Caco-2 (cell line): ENCODE data around the gene CYB5A. TPM values are rescaled to one million over a fixed set of nuclear protein-coding genes. Genes with fewer than 3 reads are reported as not detected.
A peak's percentile ranks its signal among the peaks of the same experiment; 100 is the strongest.
"Not testable (repeated sequence)": the region's sequence is repeated elsewhere in the genome, so short reads cannot be mapped to it uniquely, and the experiment has no call there.

Experiments
- BruUV-seq: library from RNA; stranded (reverse); fragments of 400-500 nt; replicated peaks from 2 replicates; lab custom pipeline; 2021; lab: Mats Ljungman, UMichigan
- CTCF ChIA-PET: fragments of 300-600 bp; sonication (Branson Sonifier 250); formaldehyde crosslinking; loops from one replicate; lab custom pipeline; 2022; ENCODE audit warnings: antibody characterized with exemption; lab: Charles Lee
- POLR2A ChIA-PET: fragments of 300-600 bp; sonication (Branson Sonifier 250); formaldehyde crosslinking; loops from one replicate; lab custom pipeline; 2022; ENCODE audit warnings: antibody characterized with exemption; lab: Charles Lee
- DNase-seq, 2 experiments: peaks; one replicate each; pipeline versions ENCODE4 v3.0.0 to v3.0.0-alpha.2; 2020 to 2022
- H3K27me3 ChIP-seq: replicated peaks from 2 replicates; pipeline ENCODE4 v1.6.0; 2011; ENCODE audit warnings: low read length; ENCODE audit not compliant: control insufficient read depth, insufficient read depth
- H3K36me3 ChIP-seq: 2 replicates; pipeline ENCODE4 v1.5.1; 2011; ENCODE audit warnings: low read length; ENCODE audit not compliant: control insufficient read depth, insufficient read depth
- H3K4me1 ChIP-seq: fragments of 250-450 bp; sonication (Bioruptor Pico); 2 replicates; pipeline ENCODE4 v1.5.1; 2020; ENCODE audit warnings: mild to moderate bottlenecking
- H3K4me3 ChIP-seq: 2 replicates; pipeline ENCODE4 v1.5.1; 2011; ENCODE audit warnings: low read depth, mild to moderate bottlenecking, control low read depth, low read length
- H3K9me3 ChIP-seq: fragments of 250-450 bp; sonication (Bioruptor Pico); 2 replicates; pipeline ENCODE4 v1.5.1; 2020; ENCODE audit warnings: mild to moderate bottlenecking, moderate library complexity
- H3K27ac Mint-ChIP-seq: one replicate; pipeline ENCODE4 v1.8.0; 2022; ENCODE audit warnings: mixed read lengths; ENCODE audit not compliant: unreplicated experiment
- H3K27me3 Mint-ChIP-seq: one replicate; pipeline ENCODE4 v1.8.0; 2022; ENCODE audit warnings: mixed read lengths; ENCODE audit not compliant: insufficient read depth, unreplicated experiment
- H3K36me3 Mint-ChIP-seq: one replicate; pipeline ENCODE4 v1.8.0; 2022; ENCODE audit warnings: mild to moderate bottlenecking, mixed read lengths; ENCODE audit not compliant: insufficient read depth, unreplicated experiment
- H3K4me1 Mint-ChIP-seq: one replicate; pipeline ENCODE4 v1.8.0; 2022; ENCODE audit warnings: low read depth, mixed read lengths; ENCODE audit not compliant: unreplicated experiment
- H3K4me3 Mint-ChIP-seq: one replicate; pipeline ENCODE4 v1.8.0; 2022; ENCODE audit warnings: mild to moderate bottlenecking, moderate library complexity, mixed read lengths; ENCODE audit not compliant: unreplicated experiment
- H3K9me3 Mint-ChIP-seq: one replicate; pipeline ENCODE4 v1.8.0; 2022; ENCODE audit warnings: mixed read lengths; ENCODE audit not compliant: unreplicated experiment
- CTCF ChIP-seq, 2 experiments: fragments of 200-600 bp in 1 of 2; IDR thresholded peaks; 1 replicate in 1 of 2; 2 replicates in 1 of 2; pipeline versions ENCODE4 v1.5.1 to v1.8.0; 2011 to 2022; ENCODE audit warnings: antibody characterized with exemption in 1 of 2, control low read depth in 1 of 2, inconsistent platforms in 1 of 2, low read depth in 1 of 2, low read length in 1 of 2, mild to moderate bottlenecking in 1 of 2, moderate library complexity in 1 of 2; ENCODE audit not compliant: insufficient read depth in 1 of 2, severe bottlenecking in 1 of 2, unreplicated experiment in 1 of 2
- intact Hi-C: fragments of 100-400 bp; cut with micrococcal nuclease; formaldehyde crosslinking; loops from one replicate; pipeline ENCODE4 v1.10.0; 2022; ENCODE audit not compliant: unreplicated experiment
- total RNA-seq: library from RNA; stranded (reverse); gene quantifications from 2 replicates; pipeline ENCODE4 v1.2.3, GENCODE V29; 2022

CYB5A gene
- total RNA-seq, 1 experiment from 2014 or later = 103 TPM

- Mint-ChIP-seq H3K27me3 (no peaks in the 10 kb centered on the region), H3K36me3 (no peaks in the 10 kb centered on the region), H3K9me3 (peaks cover 1% of the 10 kb centered on the region), H3K4me1 (peaks cover 17% of the 10 kb centered on the region), H3K27ac (no peak overlapping the region), H3K4me3 (no peak overlapping the region)
- H3K9me3 ChIP-seq = no peaks in the 10 kb centered on the region
- H3K4me1 ChIP-seq = peaks cover 25% of the 10 kb centered on the region
- ChIA-PET POLR2A (no interaction called here), CTCF (no interaction called here)
- H3K36me3 ChIP-seq = no peaks in the 10 kb centered on the region
- intact Hi-C loops = loop anchor here (1.0 to 2.0 kb wide), 4 partner anchors 15 to 135 kb away; partner anchors contain the start of gene CYB5A
- TF ChIP-seq CTCF (IDR thresholded peaks at IDR 0.05; ENCODE audit: insufficient read depth in 1 of 2, low read depth in 1 of 2, low read length in 1 of 2, severe bottlenecking in 1 of 2, unreplicated experiment in 1 of 2) = peak; percentile 18 to 19
- H3K27me3 ChIP-seq = no peaks in the 10 kb centered on the region
- peak in 1 of 2 experiments; percentile 19 for DNase-seq
- H3K4me3 ChIP-seq = no peak overlapping the region
- BruUV-seq = no TSS peak
Observed at GRCh38 chr18:74331404-74331803, 39.6 kb upstream of the CYB5A start.

- Mint-ChIP-seq H3K4me1 (peaks cover 13% of the 10 kb centered on the region), H3K27me3 (no peaks in the 10 kb centered on the region), H3K36me3 (no peaks in the 10 kb centered on the region), H3K9me3 (no peaks in the 10 kb centered on the region), H3K4me3 (no peak overlapping the region), H3K27ac (no peak overlapping the region)
- ChIA-PET POLR2A (no interaction called here), CTCF (interaction anchor here (0.6 kb wide), 1 partner anchor 163 kb away, joined by 3 read pairs; no protein-coding TSS in a partner anchor)
- H3K4me1 ChIP-seq = peaks cover 23% of the 10 kb centered on the region; the same call in 1 of the 2 replicates
- no peaks in the 10 kb centered on the region for H3K27me3 ChIP-seq
- no peak for TF ChIP-seq CTCF (IDR thresholded peaks at IDR 0.05; ENCODE audit: insufficient read depth in 1 of 2, low read depth in 1 of 2, low read length in 1 of 2, severe bottlenecking in 1 of 2, unreplicated experiment in 1 of 2)
- H3K9me3 ChIP-seq = no peaks in the 10 kb centered on the region
- no TSS peak for BruUV-seq
- no peak for DNase-seq
- intact Hi-C loops = loop anchor here (2.0 kb wide), 2 partner anchors 13 to 39 kb away; partner anchors contain the start of gene CYB5A
- H3K36me3 ChIP-seq = no peaks in the 10 kb centered on the region
- H3K4me3 ChIP-seq = no peak overlapping the region
Observed at GRCh38 chr18:74329688-74330205, 38.0 kb upstream of the CYB5A start.

- no peaks in the 10 kb centered on the region for H3K36me3 Mint-ChIP-seq
- H3K9me3 ChIP-seq = no peaks in the 10 kb centered on the region
- intact Hi-C loops = no loop called here
- H3K27me3 ChIP-seq = no peaks in the 10 kb centered on the region
- no peak for DNase-seq
- peaks cover 16% of the 10 kb centered on the region; the same call in 1 of the 2 replicates for H3K4me1 ChIP-seq
- peaks cover 6% of the 10 kb centered on the region for H3K4me1 Mint-ChIP-seq
- H3K4me3 Mint-ChIP-seq = no peak overlapping the region
- H3K9me3 Mint-ChIP-seq = no peaks in the 10 kb centered on the region
- no peak overlapping the region for H3K27ac Mint-ChIP-seq
- TF ChIP-seq CTCF (IDR thresholded peaks at IDR 0.05; ENCODE audit: insufficient read depth in 1 of 2, low read depth in 1 of 2, low read length in 1 of 2, severe bottlenecking in 1 of 2, unreplicated experiment in 1 of 2) = no peak
- no peak overlapping the region for H3K4me3 ChIP-seq
- BruUV-seq = no TSS peak
- no peaks in the 10 kb centered on the region for H3K36me3 ChIP-seq
- POLR2A ChIA-PET = no interaction called here
- CTCF ChIA-PET = no interaction called here
- H3K27me3 Mint-ChIP-seq = no peaks in the 10 kb centered on the region
Observed at GRCh38 chr18:74328206-74328605, 36.4 kb upstream of the CYB5A start.

GRCh38 chr18:74326791-74327190, 35.0 kb upstream of the CYB5A start:
- CTCF ChIA-PET = interaction anchor here (1.1 kb wide), 1 partner anchor 34 kb away, joined by 3 read pairs; no protein-coding TSS in a partner anchor
- intact Hi-C loops, H3K4me1 Mint-ChIP-seq, H3K4me3 Mint-ChIP-seq, H3K9me3 ChIP-seq, POLR2A ChIA-PET, DNase-seq, H3K36me3 ChIP-seq, H3K9me3 Mint-ChIP-seq, H3K4me3 ChIP-seq, H3K27me3 Mint-ChIP-seq, H3K27ac Mint-ChIP-seq, H3K27me3 ChIP-seq, BruUV-seq, H3K36me3 Mint-ChIP-seq: not testable (repeated sequence)
- peaks cover 16% of the 10 kb centered on the region; the same call in 1 of the 2 replicates for H3K4me1 ChIP-seq
